GM21619 (cell line): ENCODE data around the gene ANO8.
"Not testable (repeated sequence)": the region's sequence is repeated elsewhere in the genome, so short reads cannot be mapped to it uniquely, and the experiment has no call there.

ENCODE experiments used
- ATAC-seq: cut with Tn5 transposase; IDR thresholded peaks from one replicate; pipeline ENCODE4 v1.9.1; 2021; ENCODE audit not compliant: unreplicated experiment

Gene ANO8

DNA sequence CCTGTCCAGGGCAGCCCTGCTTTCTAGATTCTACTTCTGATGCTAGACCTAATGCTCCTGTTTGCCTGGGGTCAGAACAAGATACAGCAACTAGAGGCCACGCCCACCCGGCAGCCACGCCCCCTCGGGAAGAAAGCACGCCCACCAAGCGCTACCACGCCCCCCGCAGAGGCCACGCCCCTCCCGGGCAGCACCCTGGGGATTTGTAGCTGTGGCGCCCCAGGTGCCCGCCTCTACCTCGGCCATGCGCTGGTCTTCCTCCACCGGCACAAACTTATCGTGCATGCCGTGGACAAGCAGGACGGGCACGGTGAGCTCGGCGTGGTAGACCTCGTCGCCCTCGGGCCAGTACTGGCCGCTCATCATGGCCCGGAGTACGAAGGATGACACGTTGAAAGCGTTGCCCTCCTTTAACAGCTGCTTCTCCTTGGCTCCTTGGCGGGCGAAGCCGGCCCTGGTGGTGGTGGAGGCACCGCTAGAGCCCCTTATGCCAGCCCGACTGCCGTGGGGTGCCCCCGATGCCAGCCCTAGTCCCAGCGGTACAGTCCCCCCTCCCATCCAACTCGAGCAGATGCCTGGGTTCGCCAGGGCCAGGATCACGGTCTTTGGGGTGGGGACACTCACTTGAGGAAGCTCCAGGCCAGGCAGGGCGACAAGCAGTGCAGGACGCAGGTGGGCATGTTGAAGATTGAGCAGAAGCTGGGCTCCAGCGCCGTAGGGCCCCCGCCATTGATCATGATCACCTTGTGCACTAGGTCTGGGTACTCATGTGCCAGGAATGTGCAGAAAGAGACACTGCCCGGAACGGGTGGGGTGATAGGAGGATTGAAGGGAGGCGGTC lies 40.4 kb downstream of the ANO8 start:
- ATAC-seq = no peak

DNA sequence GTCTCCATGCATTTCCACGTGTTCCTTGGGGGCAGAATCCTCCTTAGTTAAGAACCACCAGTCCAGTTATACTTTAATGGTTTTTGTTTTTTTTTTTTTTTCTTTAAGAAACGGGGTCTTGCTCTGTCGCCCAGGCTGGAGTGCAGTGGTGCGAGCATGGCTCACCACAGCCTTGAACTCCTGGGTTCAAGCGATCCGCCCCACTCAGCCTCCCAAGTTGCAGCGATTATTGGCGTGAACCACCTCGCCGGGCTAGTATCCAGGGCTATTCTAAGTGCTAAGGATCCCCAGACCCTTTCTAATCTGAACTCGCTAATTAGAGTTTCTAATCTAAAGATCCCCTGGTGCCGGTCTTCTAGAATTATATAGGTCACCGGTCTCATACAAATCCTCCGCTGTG lies 41.0 kb downstream of the ANO8 start:
- ATAC-seq = no peak

DNA sequence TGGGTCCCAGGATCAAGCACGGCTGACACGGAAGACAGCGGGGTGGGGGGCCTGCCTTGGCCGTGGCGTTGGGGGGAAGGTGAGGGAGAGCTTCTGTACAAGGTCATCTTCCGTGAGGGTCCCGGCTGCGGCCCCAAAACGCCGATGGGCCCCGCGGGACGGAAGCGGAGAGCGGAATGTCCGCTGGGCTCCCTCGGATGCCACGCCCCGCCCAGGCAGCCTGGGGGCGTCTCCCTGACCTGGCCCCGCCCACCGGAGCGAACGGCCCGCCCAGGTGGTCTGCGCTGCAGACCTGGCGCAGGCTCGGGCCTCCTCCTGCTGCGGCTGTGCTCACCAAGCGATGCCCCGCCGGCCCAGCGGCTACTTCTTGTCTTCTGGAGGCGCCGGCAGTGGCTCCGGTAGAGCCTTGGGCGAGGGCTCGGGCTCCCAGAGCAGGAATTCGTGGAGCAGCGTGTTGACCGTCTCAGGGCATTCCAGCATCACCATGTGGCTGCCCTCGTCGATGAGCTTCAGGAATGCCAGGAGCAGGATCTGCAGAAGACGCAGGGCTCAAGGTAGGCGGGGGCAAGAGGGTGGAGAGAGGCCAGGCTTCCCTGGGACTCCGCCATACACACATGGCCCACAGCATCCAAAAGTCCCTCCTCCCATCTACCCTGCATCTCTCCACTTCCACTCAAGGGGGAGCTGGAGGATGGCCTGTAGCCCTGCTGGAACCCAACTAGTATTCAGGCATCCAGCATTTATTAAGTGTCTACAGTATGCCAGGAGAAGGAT lies 42.2 kb downstream of the ANO8 start:
- ATAC-seq = peak; percentile 77

DNA sequence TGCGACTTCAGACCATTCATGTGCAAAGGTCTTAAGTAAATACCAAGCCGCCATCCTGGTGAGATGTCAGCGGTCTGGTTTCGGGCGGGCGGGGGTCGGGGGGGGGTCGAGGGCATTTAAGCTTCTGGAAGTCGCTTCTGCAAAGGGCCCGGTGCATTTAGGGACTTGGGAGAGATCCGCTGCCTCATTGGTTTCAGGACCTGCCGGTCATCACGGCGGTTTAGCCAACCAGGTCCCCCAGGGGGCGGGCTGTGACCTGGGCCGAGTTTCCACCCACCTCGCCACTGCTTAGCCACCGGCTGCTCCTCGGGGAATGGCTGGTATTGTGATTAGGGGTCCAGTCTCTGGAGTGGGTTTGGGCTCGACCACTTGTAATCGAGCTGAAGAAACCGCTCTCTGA lies 45.2 kb downstream of the ANO8 start:
- ATAC-seq = no peak

DNA sequence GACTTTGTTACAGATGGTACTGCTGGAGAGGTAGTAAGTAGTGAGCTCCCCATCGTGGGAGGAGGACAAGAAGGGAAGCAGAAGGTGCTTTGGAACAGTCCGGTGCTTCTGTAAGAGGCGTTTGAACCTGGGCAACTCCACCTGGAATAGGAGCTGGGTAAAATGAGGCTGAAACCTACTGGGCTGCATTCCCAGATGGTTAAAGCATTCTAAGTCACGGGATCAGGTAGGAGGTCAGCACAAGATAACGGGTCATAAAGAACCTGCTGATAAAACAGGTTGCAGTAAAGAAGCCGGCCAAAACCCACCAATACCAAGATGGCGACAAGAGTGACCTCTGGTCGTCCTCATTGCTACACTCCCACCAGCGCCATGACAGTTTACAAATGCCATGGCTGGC lies 47.9 kb downstream of the ANO8 start:
- no peak for ATAC-seq

DNA sequence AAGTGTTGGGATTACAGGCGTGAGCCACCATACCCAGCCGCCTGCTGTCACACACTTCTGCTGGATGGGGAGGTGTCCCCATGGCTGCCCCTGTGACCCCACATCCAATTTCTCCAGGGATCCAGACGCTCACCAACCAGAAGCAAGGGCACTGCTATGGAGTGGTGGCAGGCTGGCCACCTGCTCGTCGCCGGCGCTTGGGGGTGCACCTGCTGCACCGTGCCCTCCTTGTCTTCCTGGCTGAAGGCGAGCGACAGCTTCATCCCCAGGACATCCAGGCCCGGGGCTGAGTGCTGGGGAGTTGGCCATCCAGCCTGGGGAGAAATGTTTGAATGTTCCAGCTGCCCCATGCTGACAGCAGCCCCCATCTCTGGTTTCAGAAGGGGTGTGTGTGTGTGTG lies 48.4 kb downstream of the ANO8 start:
- no peak for ATAC-seq

DNA sequence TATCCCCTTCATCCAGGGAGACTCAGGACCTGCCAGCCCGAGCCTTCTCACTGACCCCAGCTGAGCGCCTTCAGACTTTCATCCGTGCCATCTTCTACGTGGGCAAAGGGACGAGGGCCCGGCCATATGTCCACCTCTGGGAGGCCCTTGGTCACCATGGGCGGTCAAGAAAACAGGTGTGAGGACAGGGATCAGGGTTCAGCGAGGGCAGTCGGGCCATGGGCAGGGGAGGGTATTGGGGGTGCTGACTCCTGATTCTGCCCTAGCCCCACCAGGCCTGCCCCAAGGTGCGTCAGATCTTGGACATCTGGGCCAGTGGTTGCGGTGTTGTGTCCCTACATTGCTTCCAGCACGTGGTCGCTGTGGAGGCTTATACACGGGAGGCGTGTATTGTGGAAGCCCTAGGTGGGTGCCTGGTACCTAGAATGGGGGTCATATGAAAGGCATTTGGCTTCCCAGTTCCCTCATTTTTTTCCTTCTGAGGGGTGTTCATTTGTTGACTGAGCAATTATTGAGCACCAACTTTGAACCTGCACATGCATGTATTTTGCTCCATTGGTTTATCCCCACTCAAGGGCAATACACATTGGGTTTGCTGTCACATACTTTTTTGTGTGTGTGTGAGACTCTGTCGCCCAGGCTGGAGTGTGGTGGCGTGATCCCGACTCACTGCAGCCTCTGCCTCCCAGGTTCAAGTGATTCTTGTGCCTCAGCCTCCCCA lies 49.1 kb downstream of the ANO8 start:
- ATAC-seq = no peak

DNA sequence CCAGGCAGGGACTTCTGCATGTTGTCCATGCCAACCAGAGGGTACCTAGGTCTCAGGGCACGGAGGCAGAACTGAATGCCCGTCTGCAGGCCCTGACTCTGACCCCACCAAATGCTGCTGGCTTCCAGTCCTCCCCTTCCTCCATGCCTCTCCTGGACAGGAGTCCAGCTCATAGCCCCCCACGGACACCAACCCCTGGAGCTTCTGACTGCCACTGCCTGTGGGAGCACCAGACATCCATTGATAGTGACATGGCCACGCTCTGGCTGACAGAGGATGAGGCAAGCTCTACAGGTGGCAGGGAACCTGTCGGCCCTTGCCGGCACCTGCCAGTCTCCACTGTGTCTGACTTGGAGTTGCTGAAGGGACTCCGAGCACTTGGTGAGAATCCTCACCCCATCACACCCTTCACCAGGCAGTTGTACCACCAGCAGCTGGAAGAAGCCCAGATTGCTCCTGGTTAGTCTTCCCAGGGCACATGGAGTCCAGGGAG lies 51.1 kb downstream of the ANO8 start:
- no peak for ATAC-seq

DNA sequence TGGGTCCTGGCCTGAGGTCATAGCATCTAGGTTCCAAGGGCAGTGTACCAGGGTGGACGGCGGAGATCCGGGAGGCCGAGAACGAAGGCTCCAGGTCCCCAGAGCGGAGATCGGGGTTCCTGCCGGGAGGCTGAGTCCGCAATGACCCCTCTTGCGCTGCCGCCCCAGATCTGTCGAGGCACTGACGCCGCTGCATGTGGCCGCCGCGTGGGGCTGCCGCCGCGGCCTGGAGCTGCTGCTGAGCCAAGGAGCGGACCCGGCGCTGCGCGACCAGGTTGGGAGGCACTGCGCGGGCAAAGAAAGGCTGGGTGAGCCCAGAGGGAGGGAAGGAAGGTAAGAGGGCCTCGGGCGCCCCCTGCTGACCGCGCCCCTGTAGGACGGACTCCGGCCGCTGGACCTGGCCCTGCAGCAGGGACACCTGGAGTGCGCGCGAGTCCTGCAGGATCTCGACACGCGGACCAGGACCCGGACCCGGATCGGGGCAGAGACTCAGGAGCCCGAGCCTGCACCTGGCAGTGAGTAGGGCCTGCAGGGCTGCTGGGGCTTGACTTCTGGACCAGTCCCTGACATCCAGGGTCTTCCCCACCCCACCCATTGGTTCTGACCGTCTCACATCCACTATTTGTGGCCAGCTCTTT lies 52.0 kb downstream of the ANO8 start:
- ATAC-seq = peak; percentile 66

DNA sequence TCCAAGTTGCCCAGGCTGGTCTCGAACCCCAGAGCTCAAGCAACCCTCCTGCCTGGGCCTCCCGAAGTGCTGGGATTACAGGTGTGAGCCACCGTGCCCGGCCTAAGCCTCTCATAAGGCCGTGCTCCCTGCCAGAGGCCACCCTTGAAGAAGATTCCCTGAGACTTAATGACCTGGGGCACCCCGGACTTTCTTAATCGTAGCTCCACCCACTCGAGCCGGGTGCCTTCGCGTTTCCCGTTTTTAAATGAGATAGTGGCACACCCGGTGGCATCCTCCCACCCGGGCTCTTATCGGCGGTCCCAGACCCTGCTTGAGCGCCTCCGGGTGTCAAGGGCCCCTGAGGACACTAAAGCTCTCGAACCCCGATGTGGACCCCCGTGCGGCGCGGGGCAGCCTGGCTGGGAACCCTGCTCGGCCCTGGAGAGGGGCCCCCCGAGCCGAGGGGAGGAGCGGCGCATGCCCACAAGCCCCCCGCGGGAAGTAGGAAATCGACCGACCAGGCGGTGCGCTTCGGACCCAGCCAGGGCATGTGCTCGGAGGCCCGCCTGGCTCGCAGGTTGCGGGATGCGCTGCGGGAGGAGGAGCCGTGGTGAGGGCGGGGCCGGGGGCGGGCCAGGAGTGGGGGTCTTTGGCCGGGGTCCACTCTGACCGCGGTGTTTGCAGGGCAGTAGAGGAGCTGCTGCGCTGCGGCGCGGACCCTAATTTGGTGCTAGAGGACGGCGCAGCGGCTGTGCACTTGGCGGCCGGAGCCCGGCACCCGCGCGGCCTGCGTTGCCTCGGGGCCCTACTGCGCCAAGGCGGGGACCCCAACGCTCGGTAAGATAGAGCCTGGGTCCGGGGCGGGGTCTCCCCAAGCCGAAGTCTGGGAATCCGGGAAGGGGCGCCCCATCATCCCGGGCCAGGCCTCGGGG lies 53.0 kb downstream of the ANO8 start, which contains the start of gene ANKLE1:
Gene ANKLE1 (plus strand): TSS at position 511 of the 914 bp plus-strand sequence. CDS start 20 bp downstream, at position 531.
- no peak for ATAC-seq

DNA sequence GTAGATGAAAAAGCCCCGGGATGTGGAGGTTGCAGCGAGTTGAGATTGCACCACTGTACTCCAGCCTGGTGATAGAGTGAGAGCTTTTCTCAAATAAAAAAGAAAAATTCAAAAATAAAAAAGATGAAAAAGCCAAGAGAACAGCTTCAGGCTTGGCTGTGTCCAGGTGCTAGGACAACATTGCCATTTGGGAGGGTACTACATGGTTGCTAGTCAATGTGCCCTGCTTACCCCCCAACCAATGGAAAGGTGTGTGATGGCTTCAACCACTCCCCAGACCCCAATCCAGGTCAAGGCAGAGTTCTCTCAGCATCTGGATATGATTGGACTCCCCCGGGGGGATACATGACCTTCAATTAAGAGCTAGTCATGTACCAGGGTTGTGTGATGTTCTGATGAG lies 55.2 kb downstream of the ANO8 start:
- no peak for ATAC-seq

DNA sequence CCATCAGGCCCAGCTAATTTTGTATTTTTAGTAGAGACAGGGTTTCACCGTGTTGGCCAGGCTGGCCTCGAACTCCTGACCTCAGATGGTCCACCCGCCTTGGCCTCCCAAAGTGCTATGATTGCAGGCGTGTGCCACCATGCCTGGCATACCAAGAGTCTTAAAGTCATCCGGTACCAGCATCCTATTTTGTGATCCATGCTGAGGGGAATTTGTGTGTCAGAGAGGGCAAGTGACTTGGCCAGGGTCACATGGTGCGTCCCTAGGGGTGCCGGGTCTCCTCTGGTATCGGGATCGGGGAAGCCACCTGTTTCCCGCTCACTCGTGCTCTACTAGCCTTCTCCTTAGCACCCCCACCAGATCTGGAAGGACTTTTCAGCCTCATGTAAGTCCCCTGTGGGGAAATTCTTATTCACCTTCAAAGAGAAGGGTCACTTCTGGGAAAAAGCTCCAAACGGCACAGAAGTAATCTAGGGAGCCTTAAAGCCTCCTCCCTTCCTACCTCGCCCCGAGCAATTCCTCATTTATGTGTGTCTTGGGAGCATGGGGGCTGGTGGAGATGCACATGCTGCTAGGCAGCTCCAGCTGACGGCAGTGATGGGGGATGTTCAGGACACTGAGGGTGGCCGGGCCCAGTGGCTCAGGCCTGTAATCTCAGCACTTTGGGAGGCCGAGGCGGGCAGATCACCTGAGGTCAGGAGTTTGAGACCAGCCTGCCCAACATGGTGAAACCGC lies 59.0 kb downstream of the ANO8 start:
- no peak for ATAC-seq

DNA sequence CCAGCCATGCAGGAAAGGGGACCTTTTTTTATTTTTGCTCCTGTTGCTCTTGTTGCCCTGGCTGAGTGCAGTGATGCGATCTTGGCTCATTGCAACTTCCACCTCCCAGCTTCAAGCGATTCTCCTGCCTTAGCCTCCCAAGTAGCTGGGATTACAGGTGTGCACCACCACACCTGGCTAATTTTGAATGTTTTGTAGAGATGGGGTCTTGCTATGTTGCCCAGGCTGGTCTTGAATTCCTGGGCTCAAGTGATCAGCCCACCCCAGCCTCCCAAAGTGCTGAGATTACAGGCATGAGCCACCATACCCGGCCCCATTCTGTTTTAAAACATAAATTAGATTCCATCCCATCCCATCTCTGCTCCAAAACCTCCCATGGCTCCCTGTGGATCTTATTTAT lies 59.8 kb downstream of the ANO8 start:
- ATAC-seq = not testable (repeated sequence)
